HuH-7 (cell line): ENCODE data around the gene ADIG.

Experiments
- DNase-seq: peaks from one replicate; pipeline ENCODE4 v3.0.0; 2011; ENCODE audit warnings: low spot score

ADIG gene

DNA sequence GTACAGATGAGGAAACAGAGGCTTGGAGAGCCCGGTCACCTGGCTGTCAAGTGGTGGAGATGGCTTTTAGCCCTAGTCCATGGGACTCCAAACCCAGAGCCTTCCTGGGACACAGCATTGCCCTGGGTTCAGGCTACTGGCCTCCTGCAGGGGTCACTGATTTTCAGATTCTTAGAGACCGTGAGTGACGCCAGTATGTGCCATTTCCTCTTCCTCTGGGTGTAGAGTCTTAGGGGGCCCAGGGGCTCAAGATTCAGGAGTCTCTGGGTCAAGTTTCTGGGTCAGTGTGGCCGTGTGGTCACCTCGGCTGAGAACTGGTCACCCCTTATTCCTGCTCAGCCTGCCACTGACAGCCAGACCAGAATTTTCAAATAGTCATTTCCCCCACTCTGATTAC, 21.2 kb downstream of the ADIG start:
- DNase-seq, result no peak

DNA sequence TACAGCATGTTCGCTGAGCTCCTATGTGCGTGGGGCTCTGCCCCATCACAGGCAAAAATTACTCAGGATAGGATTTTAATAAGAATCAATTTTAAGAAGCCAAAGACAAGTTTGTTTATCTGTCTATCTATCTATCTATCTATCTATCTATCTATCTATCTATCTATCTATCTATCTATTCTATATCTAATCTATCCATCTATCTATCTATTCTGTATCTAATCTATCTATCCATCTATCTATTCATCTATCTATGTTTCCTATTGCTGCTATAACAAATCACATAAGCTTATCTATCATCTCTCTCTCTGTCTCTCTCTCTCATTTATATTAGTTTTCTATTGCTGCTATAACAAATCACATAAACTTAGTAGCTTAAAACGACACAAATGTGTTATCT, 22.3 kb downstream of the ADIG start:
- no peak for DNase-seq

DNA sequence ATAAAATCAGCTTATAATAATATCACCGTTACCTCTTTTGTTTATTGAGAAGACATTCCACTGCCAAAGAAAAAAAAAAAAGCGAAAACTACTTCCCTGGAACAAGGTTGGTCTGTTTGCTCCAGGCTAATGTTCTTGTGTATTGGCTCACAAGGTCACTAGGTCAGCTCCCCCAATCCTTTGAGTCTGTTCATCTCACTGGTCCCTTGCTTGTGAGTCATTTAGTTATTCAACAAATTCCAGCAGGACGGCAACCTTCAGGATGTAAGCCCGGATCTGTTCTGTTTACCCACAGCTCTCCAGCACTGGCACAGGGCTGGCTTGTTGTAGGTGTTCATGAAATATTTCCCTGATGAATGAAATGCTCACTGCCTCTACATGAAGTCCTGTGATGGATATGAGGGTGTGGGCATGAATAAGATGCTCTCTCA, 23.9 kb downstream of the ADIG start:
- peak; percentile 25 for DNase-seq

DNA sequence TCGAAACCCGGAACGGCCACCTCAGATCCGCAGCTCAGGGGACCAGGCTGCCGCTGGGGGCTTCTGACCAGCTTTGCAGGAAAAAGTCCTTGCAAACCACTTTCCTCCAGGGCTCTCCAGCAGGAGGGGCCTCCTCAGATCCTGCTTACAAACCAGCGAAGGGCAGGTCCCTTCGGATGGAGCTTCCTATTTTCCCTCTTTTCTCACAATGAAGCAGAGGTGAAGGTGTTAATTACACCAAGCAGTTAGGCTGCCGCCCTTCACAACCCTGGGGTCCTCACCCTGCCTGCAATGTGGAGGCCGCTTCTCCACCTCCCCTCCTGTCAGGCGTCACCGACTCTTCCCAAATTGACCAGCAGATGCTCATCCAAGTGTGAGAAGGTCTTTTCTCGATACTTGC, 26.4 kb downstream of the ADIG start:
- no peak for DNase-seq

DNA sequence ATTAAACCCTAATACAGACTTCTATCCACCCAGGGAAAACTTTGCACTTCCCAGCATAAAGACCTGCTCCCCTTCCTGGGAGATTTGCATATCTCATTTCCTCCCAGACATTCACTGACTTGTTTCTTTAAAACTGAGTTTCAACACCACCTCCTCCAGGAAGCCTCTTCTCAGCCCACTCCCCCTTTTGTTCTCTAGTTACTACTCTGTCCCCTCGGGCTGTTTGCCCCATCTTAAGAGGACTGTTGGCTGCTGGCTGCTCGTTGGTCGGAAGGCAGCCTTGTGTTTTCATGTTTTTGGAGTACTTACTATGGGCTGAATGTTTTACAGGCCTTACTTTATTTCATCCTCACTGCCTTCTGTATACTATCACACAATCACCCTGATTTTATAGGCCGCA, 27.2 kb downstream of the ADIG start:
- no peak for DNase-seq

GRCh38 chr20:38609815-38610214, 28.8 kb downstream of the ADIG start:
- DNase-seq, result no peak

DNA sequence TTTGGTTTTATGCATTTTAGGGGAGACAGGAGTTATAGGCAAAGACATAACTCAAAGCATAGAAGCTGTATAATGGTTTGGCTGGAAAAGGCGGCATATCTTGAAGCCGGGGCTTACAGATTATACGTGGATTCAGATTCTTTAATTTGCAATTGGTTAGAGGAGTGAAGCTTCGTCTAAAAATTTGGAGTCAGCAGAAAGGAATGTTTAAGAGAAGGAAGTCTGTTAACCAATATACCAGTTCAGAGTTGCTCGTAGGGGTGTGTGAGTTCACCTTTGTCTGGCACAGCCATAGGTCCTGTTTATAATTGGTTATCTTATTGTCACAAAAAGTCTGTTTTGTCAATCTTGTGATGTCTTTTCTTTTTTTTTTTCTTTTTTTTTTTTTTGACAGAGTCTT, 29.5 kb downstream of the ADIG start:
- no peak for DNase-seq

DNA sequence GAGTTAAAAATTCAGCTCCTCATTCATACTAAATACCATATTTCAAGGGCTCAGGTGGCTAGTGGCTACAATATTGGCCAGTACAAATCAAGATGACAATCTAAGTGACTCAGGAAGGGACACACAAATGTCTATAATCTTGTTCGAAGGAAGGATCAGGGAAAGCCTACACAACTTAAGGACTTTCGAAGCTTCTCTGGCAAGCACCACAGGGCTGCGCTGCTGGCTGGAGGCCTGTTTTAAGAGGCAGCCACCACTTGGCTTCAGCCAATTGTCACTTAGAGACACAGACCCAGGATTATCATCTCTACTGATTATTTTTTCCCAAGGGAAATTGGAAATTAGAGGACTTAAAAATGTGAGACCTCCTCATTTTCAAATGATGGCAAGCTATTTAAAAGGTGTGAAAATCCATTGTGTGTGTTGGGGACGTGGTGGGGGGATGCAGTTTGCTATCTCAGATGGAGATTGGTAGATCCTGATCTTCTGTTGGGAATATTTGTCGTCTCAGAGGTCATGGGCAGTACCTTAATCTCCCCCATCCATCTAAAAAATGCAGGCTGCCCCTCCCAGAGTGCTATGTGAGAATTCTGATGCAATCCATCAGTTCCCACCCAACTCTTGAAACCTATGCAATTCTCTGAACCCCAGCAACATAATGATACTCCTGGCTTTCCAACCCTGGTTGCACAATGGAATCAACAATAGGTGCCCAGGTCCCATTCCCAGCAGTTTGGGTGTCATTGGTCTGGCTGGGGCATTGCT, 31.9 kb downstream of the ADIG start:
- DNase-seq, result no peak

- DNase-seq, result no peak
Measured at GRCh38 chr20:38615283-38615682, 34.3 kb downstream of the ADIG start.

- DNase-seq, result no peak
Measured at GRCh38 chr20:38616457-38616856, 35.5 kb downstream of the ADIG start.

- no peak for DNase-seq
Measured at GRCh38 chr20:38617011-38617829, 36.2 kb downstream of the ADIG start.

- no peak for DNase-seq
Measured at GRCh38 chr20:38617830-38618196, 36.8 kb downstream of the ADIG start.

DNA sequence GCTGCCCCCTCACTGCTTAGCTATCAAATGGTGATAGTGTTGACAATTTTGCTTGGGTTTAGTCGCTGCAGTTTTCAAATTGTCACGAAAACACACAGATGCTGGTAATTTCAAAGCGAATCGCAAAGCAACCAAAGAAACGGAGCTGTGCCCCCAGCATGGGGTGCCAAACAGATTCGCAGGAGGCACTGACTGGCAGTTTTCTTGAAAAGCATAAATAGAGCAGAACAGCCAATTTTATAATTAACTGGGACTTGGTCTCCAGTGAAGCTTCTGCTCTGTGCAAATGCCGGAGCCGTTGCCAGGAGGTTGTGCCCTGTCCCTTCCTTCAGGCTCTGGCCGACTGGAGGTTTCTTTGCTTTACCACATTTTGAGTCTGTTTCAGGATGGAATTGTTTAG, 39.4 kb downstream of the ADIG start:
- no peak for DNase-seq

- no peak for DNase-seq
Measured at GRCh38 chr20:38623061-38623460, 42.1 kb downstream of the ADIG start.

DNA sequence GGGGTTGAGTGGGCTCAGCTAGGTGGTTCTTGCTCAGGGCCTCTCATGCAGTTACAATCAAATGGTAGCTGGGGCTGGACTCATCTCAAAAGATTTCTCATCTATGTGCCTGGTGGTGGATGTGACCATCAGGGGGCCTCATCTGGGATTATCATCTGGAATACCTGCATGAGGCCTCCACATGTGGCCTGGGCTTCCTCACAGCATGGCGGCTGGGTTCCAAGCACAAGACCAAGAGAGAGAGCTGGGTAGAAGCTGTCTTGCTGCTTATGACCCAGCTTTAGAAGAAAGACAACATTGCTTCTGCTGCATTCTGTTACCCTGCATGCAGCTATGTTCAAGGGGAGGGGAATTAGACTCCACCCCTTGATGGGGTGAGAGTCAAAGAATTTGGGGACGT, 43.1 kb downstream of the ADIG start:
- DNase-seq, result no peak

GRCh38 chr20:38625896-38626295, 44.9 kb downstream of the ADIG start:
- DNase-seq, result no peak

GRCh38 chr20:38626921-38627659, 46.1 kb downstream of the ADIG start:
- no peak for DNase-seq

DNA sequence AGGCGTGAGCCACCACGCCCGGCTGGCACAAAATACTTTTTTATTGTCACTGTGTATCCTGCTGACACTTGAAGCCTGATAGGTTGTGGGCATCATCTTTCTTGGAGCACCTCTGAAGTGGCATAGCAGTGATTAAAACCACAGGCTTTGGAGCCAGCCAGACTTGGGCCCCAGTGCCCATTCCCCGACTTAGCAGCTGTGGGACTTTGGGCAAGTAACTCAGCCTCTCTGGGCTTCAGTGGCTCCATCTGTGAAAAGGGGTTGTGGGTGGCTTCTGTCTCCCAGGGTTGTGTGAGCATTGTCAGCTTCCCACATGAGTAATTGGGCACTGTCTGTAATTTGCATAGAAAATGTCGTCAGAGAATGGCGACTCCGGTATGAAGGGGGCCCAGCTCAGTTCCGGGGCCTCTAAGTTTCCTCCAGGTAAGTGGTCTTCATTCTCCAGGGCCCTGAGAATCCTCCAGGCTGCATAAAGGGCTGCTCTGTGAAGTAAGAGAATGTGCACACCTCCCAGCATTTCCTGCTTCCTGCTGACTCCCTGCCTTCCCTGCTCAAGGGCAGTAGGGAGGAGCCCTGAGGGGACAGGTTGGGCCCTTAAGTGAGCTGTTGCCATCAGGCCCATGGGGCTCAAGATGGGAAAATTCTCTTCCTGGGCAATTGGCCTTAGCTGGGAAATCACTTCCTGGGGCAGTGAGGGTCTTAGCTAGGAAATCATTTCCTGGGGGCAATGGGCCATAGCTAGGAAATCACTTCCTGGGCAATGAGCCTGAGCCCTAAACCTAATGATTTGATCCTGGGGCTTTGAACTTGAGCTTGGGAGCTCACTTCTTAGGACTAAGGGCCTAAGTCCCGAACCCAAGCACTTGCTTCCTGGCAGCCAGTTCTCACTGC, 47.8 kb downstream of the ADIG start:
- no peak for DNase-seq

DNA sequence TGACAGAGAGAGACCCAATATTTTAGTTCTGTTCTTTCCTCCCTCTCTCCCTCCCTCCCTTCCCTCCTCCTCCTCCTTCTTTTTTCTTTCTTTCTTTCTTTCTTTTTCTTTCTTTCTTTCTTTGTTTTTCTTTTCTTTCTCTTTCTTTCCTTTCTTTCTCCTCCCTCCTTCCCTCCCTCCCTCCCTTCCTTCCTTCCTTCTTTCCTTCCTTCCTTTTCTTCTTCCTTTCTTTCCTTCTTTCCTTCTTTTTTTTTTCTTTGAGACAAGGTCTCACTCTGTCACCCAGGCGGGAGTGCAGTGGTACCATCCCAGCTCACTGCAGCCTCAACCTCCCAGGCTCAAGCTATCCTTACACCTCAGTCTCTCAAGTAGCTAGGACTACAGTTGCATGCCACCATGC, 49.0 kb downstream of the ADIG start:
- no peak for DNase-seq

DNA sequence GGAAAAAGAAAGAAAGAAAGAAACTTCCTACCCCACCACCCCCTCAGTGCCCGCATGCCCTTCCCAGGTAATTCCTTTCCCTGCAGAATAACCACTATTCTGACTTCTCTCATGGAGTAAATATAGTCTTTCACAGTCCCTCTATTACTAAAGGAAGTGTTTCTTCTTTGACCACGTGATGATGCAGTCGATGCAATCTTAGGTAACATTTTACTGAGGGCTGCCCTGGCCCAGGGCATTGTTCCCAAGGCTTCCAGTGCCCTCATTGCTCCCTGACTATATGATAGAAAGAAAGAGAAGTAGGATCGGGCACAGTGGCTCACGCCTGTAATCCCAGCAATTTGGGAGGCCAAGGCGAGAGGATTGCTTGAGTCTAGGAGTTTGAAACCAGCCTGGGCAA, 49.7 kb downstream of the ADIG start:
- DNase-seq, result no peak

DNA sequence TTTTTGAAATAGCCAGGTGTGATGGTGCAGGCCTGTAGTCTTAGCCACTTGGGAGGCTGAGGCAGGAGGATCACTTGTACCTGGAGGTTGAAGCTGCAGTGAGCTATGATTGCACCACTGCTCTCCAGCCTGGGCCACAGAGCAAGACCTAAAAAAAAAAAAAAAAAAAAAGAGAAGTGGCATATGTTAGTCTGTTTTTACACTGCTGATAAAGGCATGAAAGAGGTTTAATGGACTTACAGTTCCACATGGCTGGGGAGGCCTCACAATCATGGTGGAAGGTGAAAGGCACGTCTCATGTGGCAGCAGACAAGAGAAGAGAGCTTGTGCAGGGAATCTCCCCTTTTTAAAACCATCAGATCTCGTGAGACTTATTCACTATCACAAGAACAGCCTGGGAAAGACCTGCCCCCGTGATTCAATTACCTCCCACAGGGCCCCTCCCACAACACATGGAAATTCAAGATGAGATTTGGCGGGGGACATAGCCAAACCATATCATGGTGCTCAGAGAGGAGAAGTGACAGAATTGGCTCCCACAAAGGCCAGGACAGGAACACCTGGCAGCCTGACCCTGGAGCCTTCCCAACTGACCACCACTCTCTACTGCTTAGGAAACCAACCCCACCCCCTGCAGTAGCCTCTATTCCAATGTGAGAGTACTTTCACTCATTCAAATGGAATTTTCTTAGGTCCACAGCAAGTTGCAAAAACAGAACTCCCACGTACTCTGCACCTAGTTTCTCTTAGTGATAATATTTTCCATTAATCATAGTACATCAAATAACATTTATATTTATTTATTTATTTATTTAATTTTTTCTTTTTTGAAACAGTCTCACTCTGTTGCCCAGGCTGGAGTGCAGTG, 50.4 kb downstream of the ADIG start:
- DNase-seq, result no peak
